ENCODE measurements around the gene GLDN.

The GLDN gene

DNA sequence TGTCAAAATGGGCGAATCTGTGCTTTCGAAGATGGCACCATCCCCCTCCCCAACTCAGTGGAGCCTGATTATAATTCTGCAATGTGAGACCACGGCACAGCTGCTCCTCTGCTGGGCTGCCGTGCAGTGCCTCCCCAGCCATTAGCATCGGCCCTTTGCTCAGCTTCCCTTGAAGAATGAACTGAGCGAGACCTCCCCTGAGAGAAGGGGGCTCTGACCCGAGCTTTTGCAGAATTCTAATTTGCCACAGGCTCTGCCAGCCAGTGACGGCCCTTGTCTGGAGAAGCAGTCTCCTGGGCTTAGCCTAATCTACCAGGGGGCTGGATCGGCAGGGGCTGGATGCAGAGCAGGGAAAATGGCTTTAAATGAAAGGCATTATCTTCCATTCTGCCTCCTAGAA lies 57.2 kb downstream of the GLDN start:
- H3K27me3 ChIP-seq: no peaks in the 10 kb centered on the region
- H3K9me3 ChIP-seq: no peaks in the 10 kb centered on the region
- H3K4me1 ChIP-seq (ENCODE audit: control insufficient read depth in 1 of 2, insufficient read depth in 1 of 2, low read depth in 1 of 2, low read length in 1 of 2): peaks cover 39 to 41% of the 10 kb centered on the region in 2 experiments
- H3K27ac ChIP-seq: no peak overlapping the region
- no peaks in the 10 kb centered on the region for H3K36me3 ChIP-seq
- H3K4me3 ChIP-seq (ENCODE audit: low read depth in 1 of 2, low read length in 1 of 2): no peak overlapping the region
- TF ChIP-seq, protein P1, sequence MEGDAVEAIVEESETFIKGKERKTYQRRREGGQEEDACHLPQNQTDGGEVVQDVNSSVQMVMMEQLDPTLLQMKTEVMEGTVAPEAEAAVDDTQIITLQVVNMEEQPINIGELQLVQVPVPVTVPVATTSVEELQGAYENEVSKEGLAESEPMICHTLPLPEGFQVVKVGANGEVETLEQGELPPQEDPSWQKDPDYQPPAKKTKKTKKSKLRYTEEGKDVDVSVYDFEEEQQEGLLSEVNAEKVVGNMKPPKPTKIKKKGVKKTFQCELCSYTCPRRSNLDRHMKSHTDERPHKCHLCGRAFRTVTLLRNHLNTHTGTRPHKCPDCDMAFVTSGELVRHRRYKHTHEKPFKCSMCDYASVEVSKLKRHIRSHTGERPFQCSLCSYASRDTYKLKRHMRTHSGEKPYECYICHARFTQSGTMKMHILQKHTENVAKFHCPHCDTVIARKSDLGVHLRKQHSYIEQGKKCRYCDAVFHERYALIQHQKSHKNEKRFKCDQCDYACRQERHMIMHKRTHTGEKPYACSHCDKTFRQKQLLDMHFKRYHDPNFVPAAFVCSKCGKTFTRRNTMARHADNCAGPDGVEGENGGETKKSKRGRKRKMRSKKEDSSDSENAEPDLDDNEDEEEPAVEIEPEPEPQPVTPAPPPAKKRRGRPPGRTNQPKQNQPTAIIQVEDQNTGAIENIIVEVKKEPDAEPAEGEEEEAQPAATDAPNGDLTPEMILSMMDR (IDR thresholded peaks at IDR 0.05): no peak

DNA sequence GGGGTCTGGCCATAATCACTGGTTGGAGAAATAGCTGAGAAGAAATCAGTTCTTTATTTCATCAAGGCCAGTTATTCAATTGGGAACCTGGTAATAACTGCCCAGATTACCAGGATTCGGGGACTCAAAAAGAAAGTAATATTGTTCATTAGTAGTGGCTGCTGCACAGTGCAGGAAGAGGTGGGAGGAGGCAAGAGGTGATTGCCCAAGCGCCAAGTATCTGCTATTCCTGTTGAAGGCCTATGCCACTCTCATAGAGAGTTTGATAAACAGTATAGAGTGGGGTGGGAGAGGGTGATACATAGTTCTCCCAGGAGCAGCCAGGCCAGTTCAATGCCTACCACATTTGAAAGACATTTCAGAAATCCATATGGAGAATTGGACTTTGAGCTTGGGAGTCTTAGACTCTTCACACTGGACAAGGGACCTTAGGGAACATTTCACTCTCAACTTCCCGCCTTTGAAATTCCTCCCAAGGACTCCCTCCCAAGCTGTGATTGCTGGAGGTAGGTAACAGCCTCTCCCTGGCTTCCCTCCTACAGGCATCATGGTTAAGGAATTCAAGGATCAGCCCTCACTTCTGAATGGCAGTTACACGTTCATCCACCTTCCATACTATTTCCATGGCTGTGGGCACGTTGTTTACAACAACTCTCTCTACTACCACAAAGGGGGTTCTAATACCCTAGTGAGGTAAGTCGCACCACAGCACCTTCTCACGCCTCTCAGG lies 59.8 kb downstream of the GLDN start:
- Histone ChIP-seq H3K36me3 (no peaks in the 10 kb centered on the region), H3K4me3 (ENCODE audit: low read depth in 1 of 2, low read length in 1 of 2) (no peak overlapping the region), H3K4me1 (ENCODE audit: control insufficient read depth in 1 of 2, insufficient read depth in 1 of 2, low read depth in 1 of 2, low read length in 1 of 2) (peaks cover 15 to 17% of the 10 kb centered on the region in 2 experiments), H3K9me3 (no peaks in the 10 kb centered on the region), H3K27ac (no peak overlapping the region), H3K27me3 (peaks cover 8% of the 10 kb centered on the region)
- TF ChIP-seq, protein P1 (IDR thresholded peaks at IDR 0.05): no peak

DNA sequence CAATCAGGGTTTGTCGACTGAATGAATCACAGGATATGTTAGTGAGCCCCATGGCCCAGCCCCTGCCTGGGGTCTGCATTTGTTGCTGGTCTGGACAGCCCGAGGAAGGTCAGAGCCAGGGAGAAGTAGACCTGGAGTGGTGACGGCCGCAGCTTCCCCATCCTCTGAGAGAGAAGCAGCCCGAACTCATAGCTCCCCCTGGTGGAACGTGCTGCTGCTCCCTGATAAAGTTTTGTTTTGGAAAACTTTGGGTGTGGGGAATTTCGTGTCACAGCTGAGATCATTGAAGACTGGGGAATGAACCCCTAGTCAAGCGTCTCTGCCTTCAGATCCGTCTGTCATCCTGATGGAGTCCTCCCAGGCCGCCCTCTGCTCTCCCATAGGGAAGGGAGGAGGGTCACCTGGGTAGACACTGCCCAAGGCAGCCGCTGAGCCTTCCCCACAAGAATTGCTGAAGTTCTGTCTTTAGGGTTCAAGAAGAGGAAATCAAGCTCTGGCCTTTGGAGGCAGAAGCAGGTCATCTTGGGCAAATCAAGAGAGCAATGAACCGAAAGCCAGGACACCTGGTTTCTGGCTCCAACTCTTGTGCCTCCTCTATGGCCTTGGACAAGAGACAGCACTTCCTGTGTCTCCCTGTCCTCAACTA lies 60.5 kb downstream of the GLDN start:
- Histone ChIP-seq H3K36me3 (no peaks in the 10 kb centered on the region), H3K9me3 (no peaks in the 10 kb centered on the region), H3K4me1 (ENCODE audit: control insufficient read depth in 1 of 2, insufficient read depth in 1 of 2, low read depth in 1 of 2, low read length in 1 of 2) (peaks cover 15% of the 10 kb centered on the region in 2 experiments), H3K4me3 (ENCODE audit: low read depth in 1 of 2, low read length in 1 of 2) (no peak overlapping the region), H3K27ac (no peak overlapping the region), H3K27me3 (peaks cover 10% of the 10 kb centered on the region)
- TF ChIP-seq, protein P1 (IDR thresholded peaks at IDR 0.05): peak; percentile 24

DNA sequence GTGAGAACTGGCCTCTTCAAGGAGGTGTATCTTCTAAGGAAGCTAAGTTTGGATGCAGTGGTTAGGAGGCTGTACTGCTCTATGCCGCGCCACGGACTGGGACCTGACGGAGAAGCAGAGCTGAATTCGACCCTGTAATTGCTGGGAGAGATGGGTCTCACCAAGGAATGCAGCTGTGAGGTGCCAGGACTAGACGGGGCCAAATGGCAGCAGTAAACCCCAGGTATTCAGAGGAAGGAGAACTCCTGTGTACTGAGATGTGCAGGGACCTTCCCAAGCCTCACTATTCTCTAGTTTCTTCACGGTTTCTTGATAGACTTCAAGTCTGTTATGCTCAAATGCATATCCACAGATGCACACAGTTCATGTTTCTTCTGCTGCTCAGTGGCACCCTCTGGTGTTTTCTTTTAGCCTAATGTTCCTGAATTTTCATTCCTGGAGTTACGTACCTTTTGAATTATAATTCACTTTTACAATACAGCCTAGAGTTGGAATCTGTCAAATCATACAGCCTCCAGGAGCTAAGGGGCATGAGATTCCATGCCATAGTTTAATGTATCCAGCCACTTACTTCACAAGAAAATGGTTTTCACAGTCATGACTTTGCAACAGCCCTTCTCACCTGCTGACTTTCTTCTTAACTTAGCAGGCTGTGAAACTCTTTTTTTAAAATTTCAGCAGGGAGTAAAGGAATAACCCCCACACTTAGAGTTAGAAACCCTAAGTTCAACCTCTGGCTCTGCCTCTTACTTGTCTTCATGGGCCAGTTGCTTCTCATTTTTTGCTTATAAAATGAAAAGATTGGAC lies 61.8 kb downstream of the GLDN start:
- Histone ChIP-seq H3K27me3 (peaks cover 10% of the 10 kb centered on the region), H3K4me3 (ENCODE audit: low read depth in 1 of 2, low read length in 1 of 2) (no peak overlapping the region), H3K9me3 (no peaks in the 10 kb centered on the region), H3K36me3 (no peaks in the 10 kb centered on the region), H3K4me1 (ENCODE audit: control insufficient read depth in 1 of 2, insufficient read depth in 1 of 2, low read depth in 1 of 2, low read length in 1 of 2) (peaks cover 15% of the 10 kb centered on the region in 2 experiments), H3K27ac (no peak overlapping the region)
- TF ChIP-seq, protein P1 (IDR thresholded peaks at IDR 0.05): no peak

DNA sequence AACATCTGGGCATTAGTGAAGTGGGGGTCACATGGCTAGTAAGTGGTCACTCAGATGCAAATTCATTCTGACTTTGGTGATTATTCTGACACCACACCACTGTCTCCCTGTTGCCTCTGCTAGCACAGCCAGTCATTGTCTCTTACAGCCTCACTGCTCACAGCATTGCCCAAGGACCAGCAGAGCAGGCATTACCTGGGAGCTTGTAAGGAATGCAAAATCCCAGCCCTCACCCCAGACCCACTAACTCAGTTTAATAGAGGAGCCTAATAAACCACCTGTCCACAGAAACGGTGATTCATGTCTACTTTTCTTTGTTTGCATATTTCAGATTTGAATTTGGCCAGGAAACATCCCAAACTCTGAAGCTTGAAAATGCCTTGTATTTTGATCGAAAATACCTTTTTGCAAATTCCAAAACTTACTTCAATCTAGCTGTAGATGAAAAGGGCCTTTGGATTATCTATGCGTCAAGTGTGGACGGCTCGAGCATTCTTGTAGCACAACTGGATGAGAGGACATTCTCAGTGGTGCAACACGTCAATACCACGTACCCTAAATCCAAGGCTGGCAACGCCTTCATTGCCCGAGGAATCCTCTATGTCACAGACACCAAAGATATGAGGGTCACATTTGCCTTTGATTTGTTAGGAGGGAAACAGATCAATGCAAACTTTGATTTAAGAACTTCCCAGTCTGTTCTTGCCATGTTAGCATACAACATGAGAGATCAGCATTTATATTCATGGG lies 62.7 kb downstream of the GLDN start:
- Histone ChIP-seq H3K36me3 (no peaks in the 10 kb centered on the region), H3K27me3 (peaks cover 10% of the 10 kb centered on the region), H3K27ac (no peak overlapping the region), H3K4me3 (ENCODE audit: low read depth in 1 of 2, low read length in 1 of 2) (no peak overlapping the region), H3K9me3 (no peaks in the 10 kb centered on the region), H3K4me1 (ENCODE audit: control insufficient read depth in 1 of 2, insufficient read depth in 1 of 2, low read depth in 1 of 2, low read length in 1 of 2) (peaks cover 15% of the 10 kb centered on the region in 2 experiments)
- TF ChIP-seq, protein P1 (IDR thresholded peaks at IDR 0.05): no peak

Data from neutrophil (primary cell).